Measurements from ENCODE around the gene CD8A. TPM values are rescaled to one million over a fixed set of nuclear protein-coding genes. Genes with fewer than 3 reads are reported as not detected.

Gene CD8A
- polyA plus RNA-seq, 3 donors = 0.03 to 1.1 (median 0.88) TPM

GRCh38 chr2:86794861-86795260 is 4.1 kb upstream of the CD8A start:
- peaks cover 16% of the 10 kb centered on the region in 2 donors for H3K4me1 ChIP-seq (ENCODE audit: control insufficient read depth in 1 of 2, insufficient read depth in 2 of 2, low read length in 2 of 2)
- peaks cover 22 to 40% (median 34%) of the 10 kb centered on the region in 7 donors for H3K9me3 Mint-ChIP-seq
- no peak overlapping the region for H3K4me3 ChIP-seq (replicated peaks in 1 of 3; ENCODE audit: low read depth in 2 of 3, low read length in 3 of 3)
- no peaks in the 10 kb centered on the region for H3K36me3 ChIP-seq (replicated peaks in 1 of 2; ENCODE audit: control insufficient read depth in 1 of 2, insufficient read depth in 2 of 2, low read length in 2 of 2)
- 57% methylated on average over 2 of the region's 2 CpGs for WGBS (ENCODE audit: insufficient coverage)
- no peak for TF ChIP-seq CTCF (IDR thresholded peaks at IDR 0.05)
- H3K4me2 ChIP-seq (replicated peaks; ENCODE audit: extremely low read depth, low read length, poor library complexity, severe bottlenecking) = no peak overlapping the region
- DNase-seq = no peak
- peaks cover 14 to 35% of the 10 kb centered on the region in 2 donors for H3K27me3 ChIP-seq (ENCODE audit: control insufficient read depth in 2 of 2, insufficient read depth in 2 of 2, low read length in 2 of 2)
- no peak overlapping the region for H3K27ac ChIP-seq (ENCODE audit: low read depth in 1 of 2, low read length in 2 of 2)
- no peaks in the 10 kb centered on the region for H4K20me1 ChIP-seq (ENCODE audit: insufficient read depth, low read length)
- H3K79me2 ChIP-seq (ENCODE audit: insufficient read depth, low read length) = no peaks in the 10 kb centered on the region
- H3K9ac ChIP-seq (ENCODE audit: insufficient read depth, low read length, poor library complexity, severe bottlenecking) = no peak overlapping the region
- H3K27me3 Mint-ChIP-seq (ENCODE audit: low read depth in 3 of 3) = peaks cover 25 to 44% (median 35%) of the 10 kb centered on the region in 3 donors
- peaks cover 3 to 13% of the 10 kb centered on the region in 2 donors for H3K36me3 Mint-ChIP-seq
- H3K27ac Mint-ChIP-seq = no peak overlapping the region
- intact Hi-C loops (cut with micrococcal nuclease) = no loop called here
- no peak overlapping the region for H2AFZ ChIP-seq (ENCODE audit: insufficient read depth, low read depth, low read length, poor library complexity, severe bottlenecking)
- peak overlapping the region in 1 of 2 donors; percentile 0 for H3K4me3 Mint-ChIP-seq
- H3K9me3 ChIP-seq (replicated peaks in 1 of 2; ENCODE audit: control insufficient read depth in 1 of 2, insufficient read depth in 1 of 2, low read length in 2 of 2) = peaks cover 12 to 45% of the 10 kb centered on the region in 2 donors
- peaks cover 16% of the 10 kb centered on the region for H3K4me1 Mint-ChIP-seq

GRCh38 chr2:86793752-86794151 is 3.0 kb upstream of the CD8A start:
- Mint-ChIP-seq H3K27me3 (ENCODE audit: low read depth in 3 of 3) (peaks cover 35 to 55% (median 45%) of the 10 kb centered on the region in 3 donors), H3K9me3 (peaks cover 22 to 44% (median 33%) of the 10 kb centered on the region in 7 donors), H3K27ac (no peak overlapping the region), H3K4me1 (peaks cover 23% of the 10 kb centered on the region), H3K36me3 (peaks cover 3 to 13% of the 10 kb centered on the region in 2 donors), H3K4me3 (no peak overlapping the region)
- peaks cover 17 to 26% of the 10 kb centered on the region in 2 donors for H3K4me1 ChIP-seq (ENCODE audit: control insufficient read depth in 1 of 2, insufficient read depth in 2 of 2, low read length in 2 of 2)
- H3K4me2 ChIP-seq (replicated peaks; ENCODE audit: extremely low read depth, low read length, poor library complexity, severe bottlenecking) = no peak overlapping the region
- H3K79me2 ChIP-seq (ENCODE audit: insufficient read depth, low read length) = no peaks in the 10 kb centered on the region
- H3K9ac ChIP-seq (ENCODE audit: insufficient read depth, low read length, poor library complexity, severe bottlenecking) = no peak overlapping the region
- peaks cover 21 to 46% of the 10 kb centered on the region in 2 donors for H3K27me3 ChIP-seq (ENCODE audit: control insufficient read depth in 2 of 2, insufficient read depth in 2 of 2, low read length in 2 of 2)
- no peak for TF ChIP-seq CTCF (IDR thresholded peaks at IDR 0.05)
- no peak overlapping the region for H2AFZ ChIP-seq (ENCODE audit: insufficient read depth, low read depth, low read length, poor library complexity, severe bottlenecking)
- intact Hi-C loops (cut with micrococcal nuclease) = no loop called here
- H4K20me1 ChIP-seq (ENCODE audit: insufficient read depth, low read length) = no peaks in the 10 kb centered on the region
- H3K9me3 ChIP-seq (replicated peaks in 1 of 2; ENCODE audit: control insufficient read depth in 1 of 2, insufficient read depth in 1 of 2, low read length in 2 of 2) = peaks cover 12 to 55% of the 10 kb centered on the region in 2 donors
- no peak for DNase-seq
- H3K36me3 ChIP-seq (replicated peaks in 1 of 2; ENCODE audit: control insufficient read depth in 1 of 2, insufficient read depth in 2 of 2, low read length in 2 of 2) = no peaks in the 10 kb centered on the region
- WGBS (ENCODE audit: insufficient coverage) = 58% methylated on average over 4 of the region's 4 CpGs
- no peak overlapping the region for H3K4me3 ChIP-seq (replicated peaks in 1 of 3; ENCODE audit: low read depth in 2 of 3, low read length in 3 of 3)
- H3K27ac ChIP-seq (ENCODE audit: low read depth in 1 of 2, low read length in 2 of 2) = no peak overlapping the region
